ENCODE data around the gene ZNF578.
"Not testable (repeated sequence)": the region's sequence is repeated elsewhere in the genome, so short reads cannot be mapped to it uniquely, and the experiment has no call there.

Gene ZNF578

DNA sequence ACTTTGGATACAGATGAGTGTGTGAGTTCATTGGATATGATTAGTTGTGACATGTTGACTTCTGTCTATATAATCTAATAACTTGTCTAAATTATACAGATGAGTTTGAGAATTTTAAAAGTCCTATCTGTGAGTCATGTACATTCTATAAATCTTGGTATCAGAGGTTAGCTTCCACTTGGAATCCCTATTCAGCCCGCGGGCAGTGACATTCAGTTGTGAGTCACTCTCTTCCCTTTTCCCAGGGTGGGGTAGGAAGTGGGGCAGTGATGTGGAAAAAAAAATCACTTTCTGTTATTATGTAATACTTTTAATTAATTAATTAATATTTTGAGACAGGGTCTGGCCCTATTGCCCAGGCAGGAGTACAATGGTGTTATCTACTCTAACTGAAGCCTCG lies 41.2 kb downstream of the ZNF578 start:
- DNase-seq (ENCODE audit: low spot score), result no peak
- TF ChIP-seq, protein P1, sequence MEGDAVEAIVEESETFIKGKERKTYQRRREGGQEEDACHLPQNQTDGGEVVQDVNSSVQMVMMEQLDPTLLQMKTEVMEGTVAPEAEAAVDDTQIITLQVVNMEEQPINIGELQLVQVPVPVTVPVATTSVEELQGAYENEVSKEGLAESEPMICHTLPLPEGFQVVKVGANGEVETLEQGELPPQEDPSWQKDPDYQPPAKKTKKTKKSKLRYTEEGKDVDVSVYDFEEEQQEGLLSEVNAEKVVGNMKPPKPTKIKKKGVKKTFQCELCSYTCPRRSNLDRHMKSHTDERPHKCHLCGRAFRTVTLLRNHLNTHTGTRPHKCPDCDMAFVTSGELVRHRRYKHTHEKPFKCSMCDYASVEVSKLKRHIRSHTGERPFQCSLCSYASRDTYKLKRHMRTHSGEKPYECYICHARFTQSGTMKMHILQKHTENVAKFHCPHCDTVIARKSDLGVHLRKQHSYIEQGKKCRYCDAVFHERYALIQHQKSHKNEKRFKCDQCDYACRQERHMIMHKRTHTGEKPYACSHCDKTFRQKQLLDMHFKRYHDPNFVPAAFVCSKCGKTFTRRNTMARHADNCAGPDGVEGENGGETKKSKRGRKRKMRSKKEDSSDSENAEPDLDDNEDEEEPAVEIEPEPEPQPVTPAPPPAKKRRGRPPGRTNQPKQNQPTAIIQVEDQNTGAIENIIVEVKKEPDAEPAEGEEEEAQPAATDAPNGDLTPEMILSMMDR (IDR thresholded peaks at IDR 0.05; ENCODE audit: extremely low read depth, missing control alignments), result no peak

DNA sequence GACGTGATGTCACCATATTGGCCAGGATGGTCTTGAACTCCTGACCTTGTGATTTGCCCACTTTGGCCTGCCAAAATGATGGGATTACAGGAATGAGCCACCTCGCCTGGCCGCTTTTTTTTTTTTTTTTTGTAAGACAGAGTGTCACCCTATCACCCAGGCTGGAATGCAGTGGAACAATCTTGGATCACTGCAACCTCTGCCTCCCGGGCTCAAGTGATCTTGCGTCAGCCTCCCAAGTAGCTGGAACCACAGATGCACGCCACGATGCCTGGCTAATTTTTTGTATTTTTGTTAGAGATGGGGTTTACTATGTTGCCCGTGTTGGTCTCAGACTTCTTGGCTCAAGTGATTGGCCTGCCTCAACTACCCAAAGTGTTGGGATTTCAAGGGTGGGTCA lies 45.2 kb downstream of the ZNF578 start:
- TF ChIP-seq, protein P1 (IDR thresholded peaks at IDR 0.05; ENCODE audit: extremely low read depth, missing control alignments), result no peak
- no peak for DNase-seq (ENCODE audit: low spot score)

- DNase-seq (ENCODE audit: low spot score), result not testable (repeated sequence)
Measured at GRCh38 chr19:52500474-52500873, 47.1 kb downstream of the ZNF578 start.

GRCh38 chr19:52500991-52501390 lies 47.6 kb downstream of the ZNF578 start:
- DNase-seq (ENCODE audit: low spot score), result not testable (repeated sequence)

DNA sequence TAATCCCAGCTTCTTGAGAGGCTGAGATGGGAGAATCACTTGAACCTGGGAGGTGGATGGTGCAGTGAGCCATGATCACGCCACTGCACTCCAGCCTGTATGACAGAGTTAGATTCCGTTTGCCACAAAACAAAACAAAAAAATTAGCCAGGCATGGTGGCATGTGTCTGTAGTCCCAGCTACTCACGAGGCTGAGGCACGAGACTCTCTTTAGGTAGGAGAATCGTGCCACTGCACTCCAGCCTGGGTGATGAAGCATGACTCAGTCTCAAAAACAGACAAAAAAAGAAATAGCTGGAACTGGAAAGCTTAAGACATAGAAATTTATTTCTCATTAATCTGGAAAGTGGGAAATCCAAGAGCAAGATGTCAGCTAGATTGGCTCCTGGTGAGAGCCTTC lies 53.9 kb downstream of the ZNF578 start:
- TF ChIP-seq, protein P1 (IDR thresholded peaks at IDR 0.05; ENCODE audit: extremely low read depth, missing control alignments), result no peak
- DNase-seq (ENCODE audit: low spot score), result no peak

- TF ChIP-seq, protein P1 (IDR thresholded peaks at IDR 0.05; ENCODE audit: extremely low read depth, missing control alignments), result no peak
- DNase-seq (ENCODE audit: low spot score), result no peak
Measured at GRCh38 chr19:52516191-52516590, 62.8 kb downstream of the ZNF578 start.

DNA sequence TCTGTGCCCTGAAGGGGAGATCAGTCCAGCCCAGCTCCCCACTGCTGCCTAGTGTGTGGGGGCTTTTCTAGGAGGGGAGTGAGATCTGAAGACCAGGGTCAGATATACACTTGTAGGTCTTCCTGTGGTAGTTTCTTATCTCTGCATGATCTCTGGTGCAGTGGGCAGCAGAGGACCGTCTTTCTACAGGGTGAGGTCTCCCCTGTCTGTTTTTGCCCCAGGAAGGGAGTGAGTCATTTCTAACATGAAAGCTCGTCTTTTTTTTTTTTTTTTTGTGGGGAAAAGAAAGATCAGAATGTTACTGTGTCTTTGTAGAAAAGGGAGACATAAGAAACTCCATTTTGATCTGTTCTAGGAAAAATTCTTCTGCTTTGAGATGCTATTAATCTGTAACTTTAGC lies 65.3 kb downstream of the ZNF578 start:
- DNase-seq (ENCODE audit: low spot score), result no peak
- TF ChIP-seq, protein P1 (IDR thresholded peaks at IDR 0.05; ENCODE audit: extremely low read depth, missing control alignments), result no peak

- DNase-seq (ENCODE audit: low spot score), result not testable (repeated sequence)
Measured at GRCh38 chr19:52519175-52519574, 65.8 kb downstream of the ZNF578 start.

DNA sequence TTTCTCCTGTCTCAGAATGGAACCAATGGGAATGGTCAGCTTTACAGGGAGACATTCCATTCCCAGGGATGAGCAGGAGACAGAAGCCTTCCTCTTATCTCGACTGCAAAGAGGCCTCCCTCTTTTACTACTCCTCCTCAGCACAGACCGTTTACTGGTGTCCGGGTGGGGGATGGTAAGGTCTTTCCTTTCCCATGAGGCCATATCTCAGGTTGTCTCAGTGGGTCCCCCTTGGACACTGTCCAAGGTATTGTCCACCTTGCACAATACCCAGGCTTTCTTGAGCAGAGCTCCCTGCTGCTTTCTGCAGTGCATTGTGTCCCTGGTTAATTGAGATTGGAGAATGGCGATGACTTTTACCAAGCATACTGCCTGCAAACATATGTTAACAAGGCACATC lies 66.7 kb downstream of the ZNF578 start:
- no peak for DNase-seq (ENCODE audit: low spot score)
- TF ChIP-seq, protein P1 (IDR thresholded peaks at IDR 0.05; ENCODE audit: extremely low read depth, missing control alignments), result no peak

All from GM20000 (cell line).